Activated CD4-positive, alpha-beta T cell treated with anti-CD3 and anti-CD28 coated beads for 36 hours (primary cell): ENCODE measurements around the gene SAP30BP. TPM values are rescaled to one million over a fixed set of nuclear protein-coding genes. Genes with fewer than 3 reads are reported as not detected.
A peak's percentile ranks its signal among the peaks of the same experiment; 100 is the strongest.

Experiments used
- ATAC-seq: fragments of 200-7000 bp; cut with Tn5 transposase; one replicate; pipeline ENCODE4 v1.10.0; 2021; ENCODE audit warnings: mild to moderate bottlenecking, moderate library complexity
- CTCF ChIA-PET: fragments of 350-600 bp; sonication (Branson Sonifier 250); formaldehyde crosslinking; loops from one replicate; lab custom pipeline; 2021; ENCODE audit warnings: antibody characterized with exemption; lab: Charles Lee
- POLR2A ChIA-PET: fragments of 350-600 bp; sonication (Branson Sonifier 250); formaldehyde crosslinking; loops from one replicate; lab custom pipeline; 2021; ENCODE audit warnings: antibody characterized with exemption, inconsistent platforms; lab: Charles Lee
- DNase-seq: peaks from one replicate; pipeline ENCODE4 v3.0.0-alpha.2; 2020
- H3K27ac Mint-ChIP-seq: one replicate; pipeline ENCODE4 v1.8.0; 2021; ENCODE audit warnings: mixed read lengths
- H3K27me3 Mint-ChIP-seq: one replicate; pipeline ENCODE4 v1.8.0; 2021; ENCODE audit warnings: mixed read lengths
- H3K36me3 Mint-ChIP-seq: one replicate; pipeline ENCODE4 v1.8.0; 2021; ENCODE audit warnings: low read depth, mixed read lengths
- H3K4me1 Mint-ChIP-seq: one replicate; pipeline ENCODE4 v1.8.0; 2021; ENCODE audit warnings: mixed read lengths
- H3K4me3 Mint-ChIP-seq: one replicate; pipeline ENCODE4 v1.8.0; 2021; ENCODE audit warnings: mild to moderate bottlenecking, moderate library complexity, mixed read lengths
- H3K9me3 Mint-ChIP-seq: one replicate; pipeline ENCODE4 v1.8.0; 2021; ENCODE audit warnings: low read depth, mixed read lengths
- intact Hi-C, 2 experiments: fragments of 100-400 bp; cut with DNase I in 1 of 2; cut with micrococcal nuclease in 1 of 2; formaldehyde crosslinking; loops; one replicate each; pipeline versions ENCODE4 v1.14.2 to v1.15.1; 2022 to 2024; cut with DNase I, micrococcal nuclease
- total RNA-seq, 2 experiments: library from RNA; stranded (reverse); gene quantifications; one replicate each; pipeline ENCODE4 v1.2.3, GENCODE V29; 2021

The SAP30BP gene
- total RNA-seq, 2 experiments from 2014 or later = 87.8 to 100.0 TPM

- Mint-ChIP-seq H3K27me3 (no peaks in the 10 kb centered on the region), H3K9me3 (no peaks in the 10 kb centered on the region), H3K4me3 (no peak overlapping the region), H3K27ac (no peak overlapping the region), H3K4me1 (no peaks in the 10 kb centered on the region), H3K36me3 (peaks cover 29% of the 10 kb centered on the region)
- ChIA-PET CTCF (no interaction called here), POLR2A (no interaction called here)
- intact Hi-C loops = no loop called here
- DNase-seq = no peak
- no peak for ATAC-seq
Observed at GRCh38 chr17:75698659-75699058, 31.5 kb downstream of the SAP30BP start.

- ChIA-PET CTCF (no interaction called here), POLR2A (no interaction called here)
- DNase-seq (no peak), ATAC-seq (no peak)
- Mint-ChIP-seq H3K4me3 (no peak overlapping the region), H3K27ac (no peak overlapping the region), H3K4me1 (no peaks in the 10 kb centered on the region), H3K36me3 (peaks cover 34% of the 10 kb centered on the region), H3K9me3 (no peaks in the 10 kb centered on the region), H3K27me3 (no peaks in the 10 kb centered on the region)
- intact Hi-C loops = no loop called here
Observed at GRCh38 chr17:75701288-75701687, 34.1 kb downstream of the SAP30BP start.

- Mint-ChIP-seq H3K27me3 (no peaks in the 10 kb centered on the region), H3K36me3 (peaks cover 47% of the 10 kb centered on the region), H3K9me3 (no peaks in the 10 kb centered on the region), H3K4me1 (no peaks in the 10 kb centered on the region), H3K4me3 (no peak overlapping the region), H3K27ac (no peak overlapping the region)
- intact Hi-C loops = no loop called here
- DNase-seq = no peak
- no peak for ATAC-seq
- POLR2A ChIA-PET = interaction anchor here (0.5 kb wide), 1 partner anchor 344 kb away, joined by 3 read pairs; no protein-coding TSS in a partner anchor
- CTCF ChIA-PET = interaction anchor here (1.0 kb wide), 1 partner anchor 380 kb away, joined by 3 read pairs; no protein-coding TSS in a partner anchor
Observed at GRCh38 chr17:75703191-75703590, 36.1 kb downstream of the SAP30BP start.

GRCh38 chr17:75703591-75703990 lies 36.5 kb downstream of the SAP30BP start:
- ChIA-PET CTCF (interaction anchor here (0.7 kb wide), 1 partner anchor 18 kb away, joined by 3 read pairs; no protein-coding TSS in a partner anchor), POLR2A (interaction anchor here (0.5 kb wide), 1 partner anchor 344 kb away, joined by 3 read pairs; no protein-coding TSS in a partner anchor)
- Mint-ChIP-seq H3K27me3 (no peaks in the 10 kb centered on the region), H3K4me3 (no peak overlapping the region), H3K36me3 (peaks cover 51% of the 10 kb centered on the region), H3K27ac (no peak overlapping the region), H3K4me1 (no peaks in the 10 kb centered on the region), H3K9me3 (no peaks in the 10 kb centered on the region)
- no peak for DNase-seq
- intact Hi-C loops = no loop called here
- no peak for ATAC-seq

GRCh38 chr17:75704963-75705875 lies 38.1 kb downstream of the SAP30BP start:
- H3K4me1 Mint-ChIP-seq = no peaks in the 10 kb centered on the region
- no peaks in the 10 kb centered on the region for H3K9me3 Mint-ChIP-seq
- intact Hi-C loops = no loop called here
- CTCF ChIA-PET = interaction anchor here (0.6 kb wide), 1 partner anchor 416 kb away, joined by 3 read pairs; the partner anchor contains the start of gene SLC25A19
- no peak overlapping the region for H3K4me3 Mint-ChIP-seq
- DNase-seq (no peak), ATAC-seq (no peak)
- peaks cover 49% of the 10 kb centered on the region for H3K36me3 Mint-ChIP-seq
- no peaks in the 10 kb centered on the region for H3K27me3 Mint-ChIP-seq
- POLR2A ChIA-PET = no interaction called here
- no peak overlapping the region for H3K27ac Mint-ChIP-seq

- Mint-ChIP-seq H3K27ac (no peak overlapping the region), H3K27me3 (no peaks in the 10 kb centered on the region), H3K4me1 (no peaks in the 10 kb centered on the region), H3K9me3 (no peaks in the 10 kb centered on the region), H3K4me3 (no peak overlapping the region), H3K36me3 (peaks cover 44% of the 10 kb centered on the region)
- no peak for DNase-seq
- intact Hi-C loops = no loop called here
- ATAC-seq = no peak
- POLR2A ChIA-PET = no interaction called here
- CTCF ChIA-PET = interaction anchor here (0.6 to 1.9 kb wide), 2 partner anchors 43 to 417 kb away, joined by 3 to 4 read pairs; partner anchors contain the start of gene SLC25A19
Observed at GRCh38 chr17:75706042-75706728, 39.0 kb downstream of the SAP30BP start.

GRCh38 chr17:75707079-75707571 lies 40.0 kb downstream of the SAP30BP start:
- Mint-ChIP-seq H3K4me1 (no peaks in the 10 kb centered on the region), H3K36me3 (peaks cover 38% of the 10 kb centered on the region), H3K4me3 (no peak overlapping the region), H3K27me3 (no peaks in the 10 kb centered on the region), H3K27ac (peak overlapping the region; percentile 25), H3K9me3 (no peaks in the 10 kb centered on the region)
- DNase-seq (no peak), ATAC-seq (no peak)
- ChIA-PET CTCF (interaction anchor here (1.9 kb wide), 1 partner anchor 42 kb away, joined by 4 read pairs; no protein-coding TSS in a partner anchor), POLR2A (no interaction called here)
- intact Hi-C loops = no loop called here

- H3K9me3 Mint-ChIP-seq = no peaks in the 10 kb centered on the region
- CTCF ChIA-PET = no interaction called here
- H3K4me3 Mint-ChIP-seq = no peak overlapping the region
- H3K36me3 Mint-ChIP-seq = peaks cover 12% of the 10 kb centered on the region
- intact Hi-C loops = no loop called here
- no peaks in the 10 kb centered on the region for H3K4me1 Mint-ChIP-seq
- H3K27me3 Mint-ChIP-seq = peaks cover 3% of the 10 kb centered on the region
- POLR2A ChIA-PET = no interaction called here
- DNase-seq (no peak), ATAC-seq (no peak)
- no peak overlapping the region for H3K27ac Mint-ChIP-seq
Observed at GRCh38 chr17:75712446-75712845, 45.3 kb downstream of the SAP30BP start.

- Mint-ChIP-seq H3K36me3 (no peaks in the 10 kb centered on the region), H3K4me1 (peaks cover 5% of the 10 kb centered on the region), H3K4me3 (no peak overlapping the region), H3K27me3 (peaks cover 15% of the 10 kb centered on the region), H3K9me3 (no peaks in the 10 kb centered on the region), H3K27ac (no peak overlapping the region)
- ChIA-PET POLR2A (interaction anchor here (1.1 kb wide), 1 partner anchor 53 kb away, joined by 3 read pairs; no protein-coding TSS in a partner anchor), CTCF (interaction anchor here (1.3 to 1.7 kb wide), 2 partner anchors 30 to 86 kb away, joined by 3 to 6 read pairs; partner anchors contain the start of gene SMIM5)
- intact Hi-C loops = no loop called here
- DNase-seq (no peak), ATAC-seq (no peak)
Observed at GRCh38 chr17:75719732-75720131, 52.6 kb downstream of the SAP30BP start.

- ChIA-PET POLR2A (interaction anchor here (0.6 to 1.6 kb wide), 3 partner anchors 52 to 1031 kb away, joined by 3 to 9 read pairs (median 4); no protein-coding TSS in a partner anchor), CTCF (interaction anchor here (0.6 to 2.5 kb wide), 4 partner anchors 28 to 208 kb away, joined by 3 to 13 read pairs (median 3); no protein-coding TSS in a partner anchor)
- peak within 1 kb of the TSS; percentile 61 for H3K4me3 Mint-ChIP-seq
- ATAC-seq (peak; percentile 88), DNase-seq (peak; percentile 72)
- intact Hi-C loops = no loop called here
- no peaks in the 10 kb centered on the region for H3K36me3 Mint-ChIP-seq
- peaks cover 5% of the 10 kb centered on the region for H3K4me1 Mint-ChIP-seq
- H3K27me3 Mint-ChIP-seq = peaks cover 15% of the 10 kb centered on the region
- H3K27ac Mint-ChIP-seq = no peak within 1 kb of the TSS
- no peaks in the 10 kb centered on the region for H3K9me3 Mint-ChIP-seq
Observed at GRCh38 chr17:75720656-75721462, 53.7 kb downstream of the SAP30BP start, which contains the start of gene ITGB4. Gene ITGB4 (plus strand): TSS chr17:75721459. CDS start chr17:75724704, 3,245 bp downstream.
